Endodermal cell (in vitro differentiated cells): ENCODE data around the gene KIZ. TPM values are rescaled to one million over a fixed set of nuclear protein-coding genes. Genes with fewer than 3 reads are reported as not detected.

Experiments
- DNase-seq: peaks from one replicate; pipeline ENCODE4 v3.0.0-alpha.2; 2017
- H3K27ac ChIP-seq: 2 replicates; pipeline ENCODE4 v1.5.1; 2013; ENCODE audit warnings: mild to moderate bottlenecking, low read depth, low read length, moderate library complexity
- H3K27me3 ChIP-seq: 2 replicates; pipeline ENCODE4 v1.6.1; 2013; ENCODE audit warnings: mild to moderate bottlenecking, low read length, moderate library complexity; ENCODE audit not compliant: insufficient read depth, control insufficient read depth, poor library complexity, severe bottlenecking
- H3K36me3 ChIP-seq: 2 replicates; pipeline ENCODE4 v1.7.0; 2013; ENCODE audit warnings: mild to moderate bottlenecking, low read length, moderate library complexity; ENCODE audit not compliant: control insufficient read depth, insufficient read depth
- H3K4me1 ChIP-seq: one replicate; pipeline ENCODE4 v1.7.0; 2013; ENCODE audit warnings: low read length; ENCODE audit not compliant: control insufficient read depth, insufficient read depth
- H3K4me3 ChIP-seq: 2 replicates; pipeline ENCODE4 v1.5.1; 2013; ENCODE audit warnings: mild to moderate bottlenecking, low read length, moderate library complexity
- H3K9ac ChIP-seq: 2 replicates; pipeline ENCODE4 v1.6.1; 2013; ENCODE audit warnings: mild to moderate bottlenecking, low read length, moderate library complexity; ENCODE audit not compliant: poor library complexity, severe bottlenecking; ENCODE audit errors: extremely low read depth
- H3K9me3 ChIP-seq: 2 replicates; pipeline ENCODE4 v1.6.1; 2013; ENCODE audit warnings: mild to moderate bottlenecking, low read length, moderate library complexity; ENCODE audit not compliant: control insufficient read depth
- H3K27ac Mint-ChIP-seq: 2 replicates; pipeline ENCODE4 v1.8.0; 2020; ENCODE audit warnings: mixed read lengths
- H3K27me3 Mint-ChIP-seq: 2 replicates; pipeline ENCODE4 v1.8.0; 2021; ENCODE audit warnings: mild to moderate bottlenecking, mixed read lengths; ENCODE audit not compliant: insufficient read depth
- H3K36me3 Mint-ChIP-seq: 2 replicates; pipeline ENCODE4 v1.8.0; 2020; ENCODE audit warnings: low read depth, mixed read lengths
- H3K4me1 Mint-ChIP-seq: 2 replicates; pipeline ENCODE4 v1.8.0; 2020; ENCODE audit warnings: mixed read lengths
- H3K4me3 Mint-ChIP-seq: 2 replicates; pipeline ENCODE4 v1.8.0; 2020; ENCODE audit warnings: mild to moderate bottlenecking, moderate library complexity, mixed read lengths
- H3K9me3 Mint-ChIP-seq: 2 replicates; pipeline ENCODE4 v1.8.0; 2020; ENCODE audit warnings: mild to moderate bottlenecking, mixed read lengths
- CTCF ChIP-seq: fragments of 200-600 bp; sonication (generic); conservative IDR thresholded peaks from 2 replicates; pipeline ENCODE4 v1.5.0; 2021; ENCODE audit warnings: antibody characterized with exemption, mild to moderate bottlenecking
- WGBS, 2 experiments: methylation state at CpG; one replicate each; pipeline versions ENCODE4 v1.1.5 to v1.1.7; 2013; ENCODE audit warnings: missing lambda C conversion rate in 2 of 2, mixed read lengths in 1 of 2; ENCODE audit not compliant: insufficient coverage in 1 of 2, insufficient read length in 1 of 2; 5-methylcytosine and 5-hydroxymethylcytosine counted together
- total RNA-seq, 2 donors: library from RNA; stranded (reverse); fragmentation: NEBNext Ultra II Directional in 1 of 2; extraction: Animal tissue kit (Norgen Biotek cat#: 25700) in 1 of 2; gene quantifications; 2 replicates in 1 of 2; 3 replicates in 1 of 2; pipeline ENCODE4 v1.2.1, GENCODE V29; 2021

KIZ gene
- total RNA-seq, 2 donors from 2014 or later, result 50.3 to 50.8 TPM

DNA sequence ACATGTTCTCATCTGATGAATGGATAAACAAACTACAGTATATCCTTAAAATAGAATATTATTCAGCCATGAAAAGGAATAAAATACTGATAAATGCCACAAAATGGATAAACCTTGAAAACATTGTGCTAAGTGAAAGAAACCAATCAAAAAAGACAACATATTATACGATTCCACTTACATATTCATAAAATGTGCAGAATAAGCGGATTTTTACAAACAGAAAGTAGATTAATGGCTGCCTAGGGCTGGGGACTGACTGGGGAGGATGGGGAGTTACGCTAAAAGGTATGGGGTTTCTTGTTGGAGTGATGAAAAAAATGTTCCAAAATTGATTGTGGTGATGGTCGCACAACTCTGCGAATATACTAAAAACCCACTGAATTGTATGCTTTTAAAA lies 29.4 kb downstream of the KIZ start:
- H3K36me3 ChIP-seq, result peaks cover 3% of the 10 kb centered on the region
- no peak for TF ChIP-seq CTCF
- DNase-seq, result no peak
- Mint-ChIP-seq H3K9me3 (peaks cover 1% of the 10 kb centered on the region), H3K27me3 (no peaks in the 10 kb centered on the region), H3K4me1 (peaks cover 4% of the 10 kb centered on the region), H3K36me3 (peaks cover 13% of the 10 kb centered on the region), H3K4me3 (no peak overlapping the region), H3K27ac (no peak overlapping the region)
- no peaks in the 10 kb centered on the region for H3K4me1 ChIP-seq
- no peak overlapping the region for H3K4me3 ChIP-seq
- H3K9me3 ChIP-seq, result peaks cover under 1% of the 10 kb centered on the region
- H3K27ac ChIP-seq, result no peak overlapping the region
- H3K9ac ChIP-seq, result no peak overlapping the region
- WGBS, 2 experiments, result 94 to 97% methylated on average over 3 to 5 of the region's 5 CpGs
- H3K27me3 ChIP-seq, result no peaks in the 10 kb centered on the region

DNA sequence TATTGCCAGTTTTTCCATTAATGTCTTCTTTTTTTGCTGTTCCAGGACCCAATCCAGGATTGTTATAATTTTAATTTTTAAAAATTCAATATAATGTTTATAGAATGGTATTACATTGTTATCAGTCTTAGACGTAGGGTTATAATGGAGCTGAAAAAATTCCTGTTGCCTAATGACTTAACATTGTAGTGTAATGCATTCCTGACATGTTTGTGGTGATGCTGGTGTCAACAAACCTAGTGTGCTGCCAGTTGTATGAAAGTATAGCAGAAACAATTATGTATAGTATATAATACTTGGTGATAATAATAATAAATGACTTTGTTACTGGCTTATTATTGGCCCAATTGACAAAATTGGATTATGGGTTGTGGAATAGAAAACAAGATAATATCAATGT lies 30.4 kb downstream of the KIZ start:
- Histone ChIP-seq H3K4me3 (no peak overlapping the region), H3K27ac (no peak overlapping the region), H3K36me3 (peaks cover 3% of the 10 kb centered on the region), H3K4me1 (no peaks in the 10 kb centered on the region), H3K9ac (no peak overlapping the region), H3K9me3 (peaks cover 8% of the 10 kb centered on the region), H3K27me3 (no peaks in the 10 kb centered on the region)
- peaks cover 1% of the 10 kb centered on the region for H3K9me3 Mint-ChIP-seq
- peaks cover 4% of the 10 kb centered on the region for H3K4me1 Mint-ChIP-seq
- H3K27ac Mint-ChIP-seq, result peak overlapping the region; percentile 56
- WGBS, 2 experiments, result 94% methylated on average over 1 of the region's 1 CpG; no CpG with 5 or more reads in 1 of the 2 experiments
- H3K36me3 Mint-ChIP-seq, result peaks cover 16% of the 10 kb centered on the region
- no peak for DNase-seq
- H3K4me3 Mint-ChIP-seq, result no peak overlapping the region
- TF ChIP-seq CTCF, result no peak
- H3K27me3 Mint-ChIP-seq, result no peaks in the 10 kb centered on the region

DNA sequence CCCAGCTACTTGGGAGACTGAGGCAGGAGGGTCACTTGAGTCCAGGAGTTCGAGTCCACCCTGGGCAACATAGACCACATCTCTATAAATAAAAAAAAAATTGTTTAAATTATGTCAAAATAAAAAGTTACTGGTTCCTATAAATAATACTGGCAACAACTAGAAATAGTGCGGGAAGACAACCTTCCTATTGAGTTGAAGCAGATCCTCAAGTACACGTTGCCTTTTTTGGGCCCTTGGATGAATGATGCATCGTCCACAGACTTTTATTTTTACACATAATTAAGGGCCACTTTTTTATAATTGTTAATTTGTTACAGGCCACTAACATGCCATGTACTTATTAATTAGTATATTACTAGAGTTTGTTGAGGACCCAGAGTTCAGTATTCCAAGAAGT lies 31.1 kb downstream of the KIZ start:
- Histone ChIP-seq H3K27ac (no peak overlapping the region), H3K4me3 (no peak overlapping the region), H3K4me1 (no peaks in the 10 kb centered on the region), H3K27me3 (no peaks in the 10 kb centered on the region), H3K36me3 (peaks cover 8% of the 10 kb centered on the region), H3K9me3 (peaks cover 8% of the 10 kb centered on the region), H3K9ac (no peak overlapping the region)
- H3K27me3 Mint-ChIP-seq, result no peaks in the 10 kb centered on the region
- WGBS, 2 experiments, result 96% methylated on average over 2 to 3 of the region's 4 CpGs
- H3K36me3 Mint-ChIP-seq, result peaks cover 20% of the 10 kb centered on the region
- H3K9me3 Mint-ChIP-seq, result peaks cover 1% of the 10 kb centered on the region
- peaks cover 4% of the 10 kb centered on the region for H3K4me1 Mint-ChIP-seq
- no peak overlapping the region for H3K4me3 Mint-ChIP-seq
- no peak for TF ChIP-seq CTCF
- H3K27ac Mint-ChIP-seq, result no peak overlapping the region
- DNase-seq, result no peak
